ENCODE measurements around the gene KBTBD2. TPM values are rescaled to one million over a fixed set of nuclear protein-coding genes. Genes with fewer than 3 reads are reported as not detected.
"Not testable (repeated sequence)": the region's sequence is repeated elsewhere in the genome, so short reads cannot be mapped to it uniquely, and the experiment has no call there.

The KBTBD2 gene
- total RNA-seq, 4 donors from 2014 or later: 24.3 to 38.9 (median 35.5) TPM

GRCh38 chr7:32930378-32930777, 38.8 kb upstream of the KBTBD2 start:
- WGBS, 2 donors: 92% methylated on average over 7 of the region's 7 CpGs
- DNase-seq (ENCODE audit: low spot score in 2 of 2): peak in 1 of 2 donors; percentile 79
- intact Hi-C loops (cut with DNase I; ENCODE audit: low total_unique reads): no loop called here
- H3K4me3 ChIP-seq (ENCODE audit: low read depth, poor library complexity, severe bottlenecking): no peak overlapping the region
- no peak for TF ChIP-seq POLR2A (IDR thresholded peaks at IDR 0.05)
- no peak for TF ChIP-seq CTCF (IDR thresholded peaks at IDR 0.05)

DNA sequence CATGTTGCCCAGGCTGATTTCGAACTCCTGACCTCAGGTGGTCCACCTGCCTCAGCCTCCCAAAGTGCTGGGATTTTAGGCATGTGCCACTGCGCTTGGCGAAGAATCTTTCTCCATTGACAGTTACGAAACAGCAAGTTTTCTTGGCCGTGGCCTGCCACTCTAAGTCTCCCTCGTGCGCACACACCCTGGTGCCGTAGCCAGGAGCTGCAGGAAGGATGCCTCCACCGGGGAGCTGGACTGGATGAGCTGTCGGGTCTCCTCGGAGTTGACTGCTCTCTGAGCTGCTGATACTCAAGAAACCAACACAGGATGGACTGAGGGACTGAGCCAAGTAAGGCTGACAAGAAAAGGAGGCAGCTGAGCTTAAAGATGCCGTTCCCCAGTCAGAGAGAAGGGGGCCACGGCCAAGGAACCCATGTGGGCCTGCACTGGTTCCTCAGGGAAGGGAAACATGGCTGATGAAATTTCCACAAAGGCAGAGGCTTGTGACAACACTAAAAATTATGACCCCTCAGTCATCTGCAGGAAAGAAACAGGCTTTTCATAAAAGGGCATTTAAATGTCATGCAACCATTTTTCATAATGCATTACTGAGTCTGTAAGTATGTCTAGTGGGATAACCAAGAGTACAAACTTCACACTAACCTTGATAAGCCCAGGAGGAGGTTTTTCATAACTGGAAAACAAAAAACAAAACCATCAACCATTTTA, 38.0 kb upstream of the KBTBD2 start:
- whole genome bisulfite sequencing, 2 donors: 78 to 92% methylated on average over 13 of the region's 13 CpGs
- intact Hi-C loops (cut with DNase I; ENCODE audit: low total_unique reads): no loop called here
- DNase-seq (ENCODE audit: low spot score in 2 of 2): peak in 1 of 2 donors; percentile 68
- TF ChIP-seq POLR2A (IDR thresholded peaks at IDR 0.05) (no peak), CTCF (IDR thresholded peaks at IDR 0.05) (no peak)
- no peak overlapping the region for H3K4me3 ChIP-seq (ENCODE audit: low read depth, poor library complexity, severe bottlenecking)

DNA sequence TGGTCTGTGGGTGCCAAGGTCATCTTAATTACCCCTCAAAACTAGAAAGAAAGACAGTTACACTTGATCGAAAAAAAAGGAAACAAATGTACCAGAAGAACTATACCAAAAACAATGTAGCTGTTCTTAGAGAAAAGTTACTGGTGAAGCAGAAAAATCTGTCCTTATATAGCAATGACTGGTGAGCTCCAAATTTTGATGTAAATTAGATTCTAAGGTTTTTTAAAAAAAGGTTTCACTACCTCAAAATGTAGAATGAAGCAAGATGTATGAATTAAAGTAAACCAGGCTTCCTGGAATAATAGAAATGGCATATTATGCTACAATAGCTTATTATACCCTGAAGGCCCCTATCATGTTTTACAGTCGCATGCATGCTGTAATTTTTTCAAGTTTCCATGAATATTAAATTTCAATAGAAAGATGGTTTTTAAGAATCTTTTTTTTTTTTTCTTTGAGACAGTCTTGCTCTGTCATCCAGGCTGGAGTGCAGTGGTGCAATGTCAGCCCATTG, 37.3 kb upstream of the KBTBD2 start:
- 91 to 95% methylated on average over 2 of the region's 2 CpGs for WGBS, 2 donors
- no peak overlapping the region for H3K4me3 ChIP-seq (ENCODE audit: low read depth, poor library complexity, severe bottlenecking)
- intact Hi-C loops (cut with DNase I; ENCODE audit: low total_unique reads): no loop called here
- DNase-seq (ENCODE audit: low spot score in 2 of 2): no peak
- TF ChIP-seq CTCF (IDR thresholded peaks at IDR 0.05) (no peak), POLR2A (IDR thresholded peaks at IDR 0.05) (no peak)

DNA sequence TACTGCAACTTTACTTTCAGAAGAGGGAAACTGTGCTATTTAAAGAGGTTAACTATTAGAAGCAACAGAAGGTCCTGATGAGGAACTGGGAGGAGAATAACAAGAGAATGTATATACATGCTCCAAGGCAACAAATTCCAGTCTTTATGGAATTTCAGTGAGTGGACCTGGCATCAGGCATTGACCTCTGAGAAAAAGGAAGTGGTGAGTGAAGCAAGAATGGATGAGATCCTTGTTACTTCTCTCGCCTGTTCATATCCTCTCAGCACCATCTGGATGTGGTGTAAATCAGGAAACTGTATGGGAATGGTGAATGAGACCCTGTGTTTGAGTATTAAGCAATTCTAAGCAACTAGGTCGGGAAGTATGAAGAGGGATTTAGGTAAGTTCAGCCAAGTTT, 30.3 kb upstream of the KBTBD2 start:
- intact Hi-C loops (cut with DNase I; ENCODE audit: low total_unique reads): no loop called here
- H3K4me3 ChIP-seq (ENCODE audit: low read depth, poor library complexity, severe bottlenecking): no peak overlapping the region
- 87 to 91% methylated on average over 2 of the region's 2 CpGs for WGBS, 2 donors
- TF ChIP-seq CTCF (IDR thresholded peaks at IDR 0.05): no peak
- DNase-seq (ENCODE audit: low spot score in 2 of 2): no peak

DNA sequence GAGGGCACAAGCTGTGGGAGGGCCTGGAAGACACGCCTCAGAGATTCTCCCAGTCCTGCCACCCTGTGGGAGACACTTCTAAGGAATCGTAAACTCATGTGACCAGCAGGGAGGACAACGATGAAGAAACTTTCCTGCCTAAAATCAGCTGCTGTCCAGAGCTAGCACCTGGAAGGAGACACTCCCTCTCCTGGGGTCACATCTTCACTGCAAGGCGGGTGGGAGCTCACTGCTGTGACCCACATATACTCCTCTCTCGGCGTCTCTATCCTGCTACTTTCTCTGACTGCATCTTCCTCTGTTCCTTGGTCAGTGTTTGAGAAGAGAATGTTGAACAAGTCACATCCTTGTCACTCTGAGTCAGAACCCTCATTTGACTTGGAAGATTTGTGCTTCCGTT, 25.4 kb upstream of the KBTBD2 start:
- intact Hi-C loops (cut with DNase I; ENCODE audit: low total_unique reads); DNase-seq (ENCODE audit: low spot score in 2 of 2); H3K4me3 ChIP-seq (ENCODE audit: low read depth, poor library complexity, severe bottlenecking): not testable (repeated sequence)
- 92 to 98% methylated on average over 4 to 5 of the region's 7 CpGs for WGBS, 2 donors

- TF ChIP-seq CTCF (IDR thresholded peaks at IDR 0.05): no peak
- intact Hi-C loops (cut with DNase I; ENCODE audit: low total_unique reads): no loop called here
- H3K4me3 ChIP-seq (ENCODE audit: low read depth, poor library complexity, severe bottlenecking): no peak overlapping the region
- no peak for DNase-seq (ENCODE audit: low spot score in 2 of 2)
- WGBS, 2 donors: 92 to 94% methylated on average over 3 of the region's 3 CpGs
Observed at GRCh38 chr7:32916006-32916405, 24.4 kb upstream of the KBTBD2 start.
